ENCODE results near the gene PPP4C. TPM values are rescaled to one million over a fixed set of nuclear protein-coding genes. Genes with fewer than 3 reads are reported as not detected.
A peak's percentile ranks its signal among the peaks of the same experiment; 100 is the strongest.
"Not testable (repeated sequence)": the region's sequence is repeated elsewhere in the genome, so short reads cannot be mapped to it uniquely, and the experiment has no call there.

PPP4C gene
- 122 TPM for polyA plus RNA-seq (2013, experiment 1 of 2; ENCODE audit: insufficient read length)
- polyA plus RNA-seq (2013, experiment 2 of 2; ENCODE audit: insufficient read length) = 95.4 TPM

DNA sequence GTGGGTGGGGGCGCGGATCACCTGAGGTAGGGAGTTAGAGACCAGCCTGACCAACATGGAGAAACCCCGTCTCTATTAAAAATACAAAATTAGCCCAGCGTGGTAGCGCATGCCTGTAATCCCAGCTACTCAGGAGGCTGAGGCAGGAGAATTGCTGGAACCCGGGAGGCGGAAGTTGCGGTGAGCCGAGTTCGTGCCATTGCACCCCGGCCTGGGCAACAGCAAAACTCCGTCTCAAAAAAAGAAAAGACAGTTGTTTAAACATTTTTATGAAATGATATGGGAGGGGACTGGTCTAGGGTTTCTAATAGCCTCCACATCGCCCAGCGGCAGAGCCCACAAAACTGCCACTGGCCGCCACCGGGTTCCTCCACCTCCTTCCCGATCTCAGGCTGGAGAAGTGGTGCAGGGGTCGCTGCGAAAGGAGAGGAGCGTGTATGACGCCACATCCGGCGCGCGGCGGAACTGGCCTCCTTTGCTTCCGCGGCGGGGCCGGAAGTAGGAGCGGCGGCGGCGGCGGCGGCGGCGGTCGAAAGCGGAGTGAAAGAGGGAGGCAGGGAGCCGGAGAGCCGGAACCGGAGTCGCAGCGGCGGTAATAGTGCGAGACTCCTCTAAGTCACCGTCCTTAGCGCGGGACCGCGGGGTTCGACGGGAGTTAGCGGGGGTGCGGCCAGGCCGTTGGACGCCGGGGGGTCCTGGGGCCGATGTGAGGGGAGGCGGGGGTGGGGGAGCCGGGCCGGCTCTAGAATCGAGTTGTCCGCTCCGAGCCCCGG is at the start of gene PPP4C:
PPP4C (plus strand) TSS at position 492 of the 773 bp plus-strand sequence. CDS start 384 bp downstream, outside the sequence.
- peak; percentile 90 for DNase-seq

DNA sequence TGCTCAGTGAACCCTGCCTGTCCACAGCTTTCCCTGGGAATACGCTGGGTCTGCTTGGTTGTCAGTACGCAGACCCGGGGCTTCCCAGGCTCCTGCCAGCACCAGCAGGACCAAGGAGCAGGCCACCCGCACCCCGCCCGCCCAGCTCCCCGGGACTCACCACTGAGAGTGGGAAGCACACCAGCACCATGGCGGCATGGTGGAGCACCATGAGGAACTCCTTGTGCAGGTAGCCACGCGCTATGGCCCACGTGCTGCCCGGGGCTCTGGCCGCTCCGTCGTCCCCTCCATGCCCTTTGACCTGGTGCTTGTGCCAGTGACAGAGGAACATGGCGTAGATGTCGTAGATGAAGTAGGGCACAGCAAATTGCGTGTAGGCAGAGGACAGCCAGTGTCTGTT is 49.3 kb upstream of the PPP4C start:
- no peak for DNase-seq

DNA sequence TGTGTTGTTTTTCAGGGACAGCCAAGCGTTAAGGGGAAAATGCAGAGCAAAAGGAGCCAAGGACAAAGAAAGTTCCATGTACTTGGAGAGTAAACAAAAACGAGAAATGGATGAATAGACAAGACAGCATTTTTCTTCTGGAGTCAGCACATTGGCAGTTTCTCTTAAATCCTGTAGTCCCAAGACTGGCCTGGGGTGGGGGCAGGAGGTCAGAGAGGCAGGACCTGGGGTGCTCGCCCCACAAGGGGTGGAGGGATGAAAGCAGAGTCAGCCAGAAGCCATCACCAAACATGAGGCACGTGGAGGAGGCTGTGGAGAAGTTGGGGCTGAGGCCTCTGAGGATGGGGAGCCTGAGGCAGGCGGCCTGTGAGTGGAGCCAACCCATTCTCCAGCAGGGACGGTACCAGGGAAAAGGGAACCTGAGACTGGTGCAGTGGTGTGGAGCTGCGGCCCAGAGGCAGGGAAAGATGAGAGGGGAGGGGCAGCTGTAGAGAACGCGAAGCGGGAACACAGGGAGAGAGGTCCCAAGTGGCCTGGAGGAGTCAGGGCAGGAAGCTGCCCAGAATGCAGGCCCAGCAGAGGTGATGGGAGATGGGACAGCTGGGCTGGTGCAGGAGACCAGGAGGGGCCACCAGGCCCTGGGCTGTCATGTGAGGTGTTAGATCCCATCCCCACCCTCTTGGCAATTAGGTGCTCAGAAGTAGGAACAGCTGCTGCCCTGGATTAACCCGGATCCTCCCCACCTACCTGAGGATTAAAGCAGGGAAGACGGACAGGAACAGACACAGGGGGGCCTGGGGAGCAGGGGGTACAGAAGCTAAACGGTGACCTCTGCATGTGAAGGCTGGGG is 48.0 kb upstream of the PPP4C start:
- DNase-seq = no peak

DNA sequence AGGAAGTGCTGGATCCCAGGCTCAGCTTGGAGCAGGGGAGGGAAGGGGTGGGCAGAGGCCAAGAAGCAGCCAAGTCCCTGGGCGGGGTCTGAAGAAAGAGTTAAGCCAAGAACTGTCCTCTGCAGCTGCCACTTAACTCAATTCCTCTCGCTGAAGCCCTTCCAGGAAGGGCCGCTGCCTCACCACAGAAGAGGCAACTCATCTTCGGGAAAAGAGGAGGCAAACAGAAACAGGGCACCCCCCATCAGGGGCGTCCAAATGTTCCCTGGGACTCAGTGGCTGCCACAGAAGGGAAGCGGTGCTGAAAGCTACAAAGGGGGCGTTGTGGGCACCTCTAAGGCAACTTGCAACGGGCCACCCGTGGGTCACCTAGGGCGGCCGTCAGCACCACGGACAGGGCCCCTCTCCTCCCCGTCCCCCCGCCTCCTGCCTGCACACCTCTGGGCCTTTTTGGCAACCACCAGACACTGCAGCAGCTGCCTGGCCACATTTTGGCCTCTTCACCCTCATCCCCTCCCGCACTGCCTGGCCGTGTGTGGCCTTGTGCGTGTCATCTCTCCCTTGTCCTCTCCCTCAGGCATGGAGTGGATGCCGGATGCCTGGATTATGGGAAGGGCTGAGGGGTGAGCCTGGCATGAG is 47.2 kb upstream of the PPP4C start:
- DNase-seq = no peak

DNA sequence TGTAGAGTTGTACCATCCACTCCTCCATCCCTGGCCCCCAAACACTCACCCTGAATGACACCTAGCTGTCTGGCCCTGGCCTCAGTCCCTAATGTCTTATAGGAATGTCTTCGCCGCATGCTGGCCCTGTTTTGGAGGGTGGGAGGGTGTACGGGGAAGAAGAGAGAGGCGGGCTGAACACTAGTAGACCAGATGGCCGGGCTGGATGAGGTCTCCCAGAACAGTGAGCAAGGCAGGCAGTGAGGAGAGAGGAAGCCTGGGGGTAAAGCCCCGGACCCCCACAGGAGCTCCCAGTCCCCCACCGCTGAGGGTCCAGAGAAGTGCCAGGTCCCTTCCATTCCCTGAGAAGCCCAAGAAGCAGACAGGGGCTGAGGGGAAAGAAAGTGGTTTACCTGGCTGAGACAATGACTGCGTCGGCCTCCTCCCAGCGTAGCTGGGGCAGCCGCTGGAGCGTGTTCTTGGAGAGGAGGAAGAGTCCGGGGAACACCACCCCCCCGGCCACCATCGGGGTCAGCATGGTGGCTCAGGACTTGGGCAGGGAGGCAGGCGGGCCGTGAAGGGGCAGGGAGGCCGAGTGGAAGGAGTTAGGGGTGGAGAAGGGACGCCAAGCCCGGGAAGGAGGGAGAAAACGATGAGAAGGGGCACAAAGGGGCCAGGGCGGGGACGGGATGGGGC is 45.6 kb upstream of the PPP4C start:
- DNase-seq = no peak

DNA sequence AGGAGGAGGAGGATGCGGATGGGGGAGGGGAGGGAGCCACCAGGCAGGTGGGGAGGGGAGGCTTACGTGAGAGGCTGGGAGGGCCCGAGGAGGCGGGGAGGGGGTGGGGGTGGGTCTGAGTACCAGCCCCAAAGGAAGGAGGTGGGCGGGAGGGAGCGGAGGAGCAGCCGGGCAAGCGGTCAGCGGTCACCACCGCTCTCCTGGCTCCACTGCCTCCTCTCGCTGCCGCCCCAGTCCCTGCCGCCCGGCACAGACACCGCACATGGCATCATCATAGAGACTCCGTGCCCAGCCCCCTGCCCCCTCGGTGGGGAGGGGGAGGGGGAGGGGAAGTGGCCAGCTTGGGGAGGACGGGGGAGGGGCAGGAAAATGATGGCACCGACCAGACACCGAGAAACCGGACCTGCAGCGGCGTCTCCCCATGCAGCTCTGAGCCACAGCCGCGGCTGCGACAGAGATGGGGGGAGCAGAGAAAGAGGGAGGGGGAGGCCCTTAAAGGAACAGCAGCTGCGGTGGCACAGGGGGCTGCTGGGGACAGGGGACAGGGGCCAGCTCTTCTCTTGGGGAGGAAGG is 44.9 kb upstream of the PPP4C start, which contains the start of gene TLCD3B:
TLCD3B (minus strand) TSS at position 431 of the 573 bp plus-strand sequence. CDS start 744 bp downstream, outside the sequence.
- no peak for DNase-seq

DNA sequence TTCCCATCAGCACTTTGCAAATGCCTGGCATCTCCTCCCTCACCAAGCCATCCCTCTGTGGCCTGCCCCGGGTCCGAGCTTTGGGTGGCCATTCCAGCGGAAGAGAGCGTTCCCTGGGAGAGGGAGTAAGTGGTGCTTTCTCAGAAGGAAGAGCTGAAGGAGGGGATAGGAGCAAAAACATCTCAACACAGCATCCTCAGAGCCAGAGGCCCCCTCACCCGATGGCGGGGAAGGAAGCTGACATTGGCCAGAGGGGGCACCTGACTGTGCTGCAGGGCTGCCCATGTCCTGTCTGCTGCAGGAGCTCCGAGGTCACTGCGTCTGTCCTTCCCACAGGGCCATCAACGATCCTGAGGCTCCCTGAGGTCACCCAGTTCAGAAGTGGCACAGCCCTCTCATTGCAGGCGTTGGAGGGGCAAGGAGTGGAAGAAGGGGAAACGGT is 44.3 kb upstream of the PPP4C start:
- no peak for DNase-seq

DNA sequence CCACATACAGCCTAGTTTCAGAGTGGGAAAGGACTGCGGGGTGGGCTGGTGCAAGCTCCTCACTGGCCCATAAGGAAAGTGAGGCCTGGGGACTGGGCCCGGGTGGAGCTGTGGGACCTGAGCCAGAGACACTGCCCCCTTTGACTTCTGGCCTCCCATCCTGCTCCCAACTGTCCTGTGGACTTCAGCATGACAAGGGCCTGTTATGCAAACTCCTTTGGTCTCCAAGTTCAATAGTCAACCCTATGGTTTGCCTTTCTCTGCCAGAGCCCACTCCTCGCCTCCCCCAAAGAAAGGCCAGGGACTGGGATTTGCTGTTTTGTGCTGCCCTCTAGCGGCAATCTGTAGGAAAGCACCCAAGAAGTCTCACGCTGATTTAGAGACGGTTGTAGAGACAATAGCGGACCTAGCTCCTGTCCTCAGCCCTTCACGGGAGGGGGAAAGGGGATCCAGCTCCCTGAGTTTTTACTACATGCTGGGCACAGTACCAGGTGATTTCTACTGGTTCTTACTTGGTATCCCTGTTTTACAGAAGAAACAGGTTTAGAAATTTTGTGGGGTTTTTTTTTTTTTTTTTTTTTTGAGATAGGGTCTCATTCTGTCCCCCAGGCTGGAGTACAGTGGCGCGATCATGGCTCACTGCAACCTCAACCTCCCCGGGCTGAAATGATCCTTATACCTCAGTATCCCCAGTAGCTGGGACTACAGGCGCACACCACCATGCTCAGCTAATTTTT is 43.5 kb upstream of the PPP4C start:
- DNase-seq = peak; percentile 64

DNA sequence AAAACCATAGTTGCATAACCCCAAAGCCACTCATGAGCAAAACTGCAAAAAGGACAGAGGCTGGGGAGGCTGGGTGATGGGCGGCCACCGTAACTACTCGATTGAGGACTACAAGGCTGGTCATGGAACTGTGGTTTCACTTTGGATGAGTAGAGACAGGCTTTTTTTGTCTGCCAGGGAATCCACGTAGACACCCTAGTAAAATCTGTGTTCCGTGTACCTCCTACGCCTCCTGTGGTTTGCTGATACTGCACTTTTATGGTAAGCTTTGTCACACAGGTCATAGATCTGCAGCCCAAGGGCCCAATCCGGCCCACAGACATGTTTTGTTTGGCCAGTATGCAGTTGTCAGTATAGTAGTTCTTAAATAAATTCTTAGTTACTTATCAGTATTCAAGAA is 42.5 kb upstream of the PPP4C start:
- no peak for DNase-seq

DNA sequence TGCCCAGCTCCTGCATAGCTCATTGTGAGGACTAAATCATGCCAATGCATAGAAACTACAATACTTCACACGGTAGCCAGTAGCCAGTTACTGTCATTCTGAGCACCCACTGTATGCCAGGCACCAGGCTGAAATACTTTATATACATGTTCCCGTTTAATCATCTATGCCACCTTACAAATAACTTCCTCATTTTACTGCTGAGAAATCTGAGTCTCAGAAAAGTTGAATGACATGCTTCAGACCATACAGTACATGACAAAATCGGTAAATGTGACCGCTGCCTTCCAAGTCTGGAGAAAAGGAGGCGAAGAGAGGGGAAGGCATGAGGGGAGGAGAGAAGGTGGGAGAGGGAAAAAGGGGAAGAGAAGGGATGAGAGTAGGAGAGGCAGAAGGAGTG is 35.6 kb upstream of the PPP4C start:
- DNase-seq = no peak

DNA sequence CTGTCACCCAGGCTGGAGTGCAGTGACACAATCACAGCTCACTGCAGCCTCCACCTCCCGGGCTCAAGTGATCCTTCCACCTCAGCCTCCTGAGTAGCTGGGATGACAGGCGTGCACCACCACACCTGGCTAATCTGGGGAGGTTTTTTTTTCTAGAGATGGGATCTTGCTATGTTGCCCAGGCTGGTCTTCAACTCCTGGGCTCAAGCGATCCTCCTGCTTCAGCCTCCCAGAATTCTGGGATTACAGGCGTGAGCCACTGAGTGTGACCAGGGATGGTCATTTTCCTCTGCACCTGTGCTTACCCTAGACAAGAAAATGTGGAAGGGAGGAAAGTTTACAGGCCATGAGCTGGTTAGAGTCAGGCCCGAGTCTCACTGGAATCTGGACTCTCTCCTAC is 35.1 kb upstream of the PPP4C start:
- not testable (repeated sequence) for DNase-seq

DNA sequence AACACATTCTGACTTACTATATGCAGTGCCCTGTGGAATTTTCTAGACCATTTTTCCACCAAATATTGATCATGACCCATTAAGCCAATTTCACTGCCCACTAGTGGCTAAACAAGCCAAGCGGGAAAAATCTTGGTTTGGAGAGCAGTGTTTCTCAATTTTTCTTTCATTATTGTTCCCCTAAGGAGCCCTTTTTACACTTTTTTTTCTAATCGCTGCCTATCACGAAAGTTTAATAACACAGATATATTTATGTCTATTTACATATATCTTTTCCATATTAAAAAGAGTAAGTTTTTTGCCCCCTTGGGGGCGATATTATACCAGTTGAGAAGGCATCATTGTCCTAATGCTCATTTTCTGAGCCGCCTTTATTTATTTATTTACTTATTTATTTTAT is 34.0 kb upstream of the PPP4C start:
- peak; percentile 57 for DNase-seq

DNA sequence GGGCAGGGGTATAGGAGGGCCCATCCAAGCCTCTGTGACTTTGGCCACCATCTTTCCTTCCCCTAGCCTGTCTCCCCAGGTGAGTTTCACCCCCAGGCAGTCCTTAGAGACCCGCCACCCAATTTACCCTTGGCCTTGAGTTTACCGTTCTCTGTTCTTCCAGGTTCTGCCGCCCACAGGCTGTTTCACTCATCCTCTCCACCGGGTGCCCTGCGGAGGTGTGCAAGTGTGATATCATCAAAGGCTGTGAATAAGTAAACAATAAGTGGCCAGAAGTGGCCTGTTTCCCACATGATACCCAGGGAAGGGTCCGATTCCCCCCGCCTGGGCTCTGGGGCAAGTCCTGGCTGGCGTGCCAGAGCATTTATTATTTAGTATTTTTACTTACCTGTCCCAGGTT is 29.6 kb upstream of the PPP4C start:
- no peak for DNase-seq

DNA sequence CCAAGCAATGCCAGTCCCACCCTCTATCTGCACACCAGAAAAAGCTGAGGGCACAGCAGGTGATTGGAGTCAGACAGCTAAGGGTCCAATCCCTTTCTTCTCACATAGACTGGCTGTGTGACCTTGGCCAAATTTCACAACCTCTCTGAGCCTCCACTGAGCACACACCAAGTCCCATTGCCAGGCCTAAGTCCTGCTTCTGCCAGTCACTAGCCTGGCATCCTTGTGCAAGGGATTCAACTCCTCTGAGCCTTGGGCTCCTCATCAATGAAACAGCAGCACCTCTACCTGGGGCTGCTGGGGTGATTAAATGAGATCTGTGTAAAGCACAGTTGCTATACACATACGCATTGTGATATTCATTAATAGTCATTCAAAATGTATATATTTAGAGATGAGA is 29.2 kb upstream of the PPP4C start:
- DNase-seq = no peak

DNA sequence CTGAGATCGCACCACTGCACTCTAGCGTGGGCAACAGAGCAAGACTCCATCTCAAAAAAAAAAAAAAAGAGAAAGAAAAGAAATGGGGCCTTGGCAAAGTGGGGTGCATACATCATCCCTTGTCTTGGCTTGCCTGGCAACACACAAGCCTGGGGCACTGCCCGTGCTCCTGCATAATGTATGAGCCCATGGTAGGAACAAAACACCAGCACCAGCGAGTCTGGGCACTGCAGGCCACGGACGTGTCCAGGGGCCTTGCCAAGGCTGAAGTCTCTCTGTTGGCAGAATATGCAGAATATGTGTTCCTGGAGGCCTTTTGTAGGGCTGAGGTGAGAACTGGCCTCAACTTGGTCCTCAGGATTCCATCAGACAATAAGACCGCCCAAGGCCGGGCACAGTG is 25.9 kb upstream of the PPP4C start:
- DNase-seq = no peak

DNA sequence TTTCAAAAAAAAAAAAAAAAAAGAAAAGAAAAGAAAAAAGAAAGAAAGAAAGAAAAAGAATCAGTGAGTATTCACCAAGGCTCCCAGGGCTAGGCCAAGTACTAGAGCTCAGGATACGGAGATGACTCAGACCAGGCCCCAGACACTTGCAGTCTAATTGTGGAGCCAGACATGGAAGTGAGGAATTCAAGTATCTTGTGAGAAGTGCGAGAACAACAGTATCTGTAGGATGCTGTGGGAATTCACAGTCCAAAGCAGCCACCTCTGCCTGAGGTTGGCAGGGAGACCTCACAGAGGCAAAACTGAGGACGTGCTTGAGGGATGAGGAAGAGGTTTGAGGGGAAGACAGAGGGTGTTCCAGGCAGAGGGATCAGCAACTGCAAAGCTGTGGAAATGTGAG is 24.3 kb upstream of the PPP4C start:
- peak; percentile 86 for DNase-seq

DNA sequence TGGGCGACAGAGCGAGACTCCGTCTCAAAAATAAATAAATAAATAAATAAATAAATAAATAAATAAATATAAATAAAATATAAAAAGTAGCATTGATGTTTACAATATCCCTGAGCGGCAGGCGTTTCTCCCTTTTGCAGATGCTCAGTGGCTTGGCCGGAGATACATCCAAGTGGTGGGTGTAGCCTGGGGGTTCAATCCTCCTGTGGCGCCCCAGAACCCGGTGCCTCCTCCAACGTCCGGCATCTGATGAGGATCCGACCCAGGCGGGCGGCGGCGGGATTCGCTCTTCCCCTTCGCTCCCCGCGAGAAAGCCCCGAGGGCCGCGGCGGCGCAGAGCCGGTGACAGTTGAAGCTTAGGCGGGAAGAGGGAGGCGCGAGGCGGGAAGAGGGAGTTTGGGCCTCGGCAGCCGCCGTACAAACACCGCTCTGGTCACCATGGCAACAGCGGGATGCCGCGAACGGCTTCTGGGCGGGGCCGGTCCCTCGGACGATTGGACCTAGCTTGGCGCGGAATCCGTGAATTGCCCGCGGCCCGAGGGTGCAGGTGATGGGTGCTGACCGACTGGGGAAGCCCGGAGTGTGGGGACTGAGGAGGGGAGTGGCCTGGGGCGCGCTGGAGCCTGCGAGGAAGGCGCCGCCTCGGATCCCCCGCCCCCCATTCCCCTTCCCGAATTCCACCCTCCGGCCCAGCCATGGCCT is 23.0 kb upstream of the PPP4C start:
- peak; percentile 91 for DNase-seq

DNA sequence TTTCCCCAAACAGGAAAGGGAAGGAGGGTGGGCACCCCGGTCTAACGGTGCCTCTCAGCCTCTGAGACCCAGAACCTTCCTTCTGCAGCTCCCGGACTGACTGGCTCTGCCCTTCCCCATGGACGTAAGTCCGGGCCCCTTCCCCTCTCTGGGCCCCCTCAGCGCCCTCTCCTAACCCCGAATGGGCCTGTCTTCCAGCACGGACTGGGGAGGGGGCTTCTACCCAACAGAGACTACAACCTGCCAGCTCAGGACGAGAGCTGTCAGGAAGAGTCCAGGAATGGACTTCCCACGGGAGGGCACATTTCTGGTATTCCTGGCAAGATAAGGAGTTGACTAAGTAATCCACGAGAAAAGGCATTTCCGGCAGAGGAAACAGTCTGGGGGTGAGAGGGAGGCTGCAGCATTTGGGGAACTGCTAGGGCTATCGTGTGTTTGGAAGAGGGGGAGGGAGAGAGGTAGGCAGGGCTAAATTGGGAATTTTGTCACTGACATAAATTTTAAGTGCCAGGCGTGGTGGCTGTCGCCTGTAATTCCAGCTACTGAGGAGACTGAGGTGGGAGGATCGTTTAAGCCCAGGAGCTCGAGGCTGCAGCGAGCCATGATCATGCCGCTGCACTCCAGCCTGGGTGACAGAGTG is 22.3 kb upstream of the PPP4C start:
- peak; percentile 84 for DNase-seq

DNA sequence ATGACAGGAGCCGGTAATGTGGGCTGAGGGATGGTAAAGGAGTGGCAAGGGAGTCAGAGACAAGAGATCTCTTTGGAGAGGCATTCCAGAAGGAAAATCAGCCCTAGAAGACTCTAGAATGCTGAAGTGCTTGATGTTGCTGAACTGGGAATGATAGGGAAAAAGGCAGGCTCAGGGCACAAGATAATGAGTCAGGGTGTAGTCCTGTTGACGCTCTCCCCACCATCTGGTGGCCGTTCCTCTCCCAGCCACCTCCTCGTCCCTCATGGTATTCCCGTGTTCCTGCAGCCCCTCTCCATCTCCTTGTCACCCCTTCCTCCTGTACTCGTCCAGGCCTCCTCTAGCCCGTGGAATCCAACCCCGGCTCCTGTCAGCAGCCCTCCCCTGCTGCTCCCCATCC is 21.3 kb upstream of the PPP4C start:
- DNase-seq = no peak

DNA sequence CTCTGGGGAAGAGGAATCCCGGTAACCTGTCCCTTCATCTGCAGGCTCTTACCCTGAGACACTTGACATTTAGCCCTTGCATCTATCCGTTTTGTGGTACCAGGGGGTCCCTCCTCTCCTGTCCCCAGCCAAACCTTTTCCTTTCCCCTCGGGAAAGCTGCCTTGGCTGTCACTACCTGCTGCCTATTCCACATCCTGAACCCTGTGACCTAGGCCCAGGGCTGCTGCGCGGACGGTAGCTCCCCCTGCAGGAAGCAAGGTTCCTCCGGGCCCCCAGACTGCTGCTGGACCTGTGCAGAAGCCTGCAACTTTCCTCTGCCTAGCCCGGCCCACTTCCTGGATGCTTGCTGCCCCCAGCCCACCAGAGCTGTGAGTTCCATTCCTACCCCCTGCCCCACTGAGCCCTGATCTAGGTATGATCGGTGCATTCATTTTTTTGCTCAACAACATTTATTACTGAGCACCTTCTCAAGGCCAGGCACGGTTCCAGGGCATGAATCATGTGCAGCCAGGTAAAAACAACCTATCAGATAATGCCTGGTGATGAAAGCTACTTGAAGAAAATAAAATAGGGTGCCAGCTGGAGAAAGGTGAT is 20.7 kb upstream of the PPP4C start:
- DNase-seq = no peak

Measured in fibroblast of skin of back (primary cell).